Measurements from ENCODE around the gene OPCML.

DNA sequence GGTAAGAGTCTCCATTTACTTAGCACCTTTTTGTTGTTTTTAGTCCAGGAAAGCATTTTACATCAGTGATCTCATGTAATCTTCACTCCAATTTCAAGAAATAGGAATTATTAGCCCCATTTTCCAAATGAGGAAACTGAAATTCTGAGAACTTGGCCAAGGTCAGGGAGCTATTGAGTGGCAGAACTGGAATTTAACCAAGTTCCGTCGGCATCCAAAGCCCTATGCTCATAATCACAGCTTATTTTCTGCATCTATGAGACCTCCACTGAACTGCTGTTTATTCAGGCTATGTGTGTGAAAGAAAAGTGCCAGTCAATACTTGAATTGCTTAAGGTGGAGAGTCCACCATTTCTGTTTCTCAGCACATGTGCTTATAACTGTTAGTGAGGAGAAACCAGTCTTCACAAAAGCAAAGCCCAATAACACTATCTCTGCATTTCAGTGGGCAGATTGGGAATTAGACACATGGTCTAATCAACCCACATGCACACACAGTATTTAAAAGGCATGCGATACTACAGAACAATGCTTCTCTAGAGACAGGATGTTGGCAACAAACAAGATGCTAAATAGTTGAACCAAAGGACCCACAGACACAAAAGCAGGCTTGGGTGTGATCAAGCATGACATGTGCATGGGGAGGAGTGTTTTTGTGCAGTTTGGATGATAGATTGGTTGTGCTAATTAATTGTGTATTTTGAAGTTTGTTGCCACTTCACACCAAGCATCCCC is 780.6 kb downstream of the OPCML start:
- no peak for TF ChIP-seq EZH2 (IDR thresholded peaks at IDR 0.05; ENCODE audit: low read depth, unreplicated experiment)
- TF ChIP-seq JUNB (IDR thresholded peaks at IDR 0.05; ENCODE audit: unreplicated experiment), result no peak
- TF ChIP-seq CREB1 (CRISPR knock-in tag; IDR thresholded peaks at IDR 0.05; ENCODE audit: low read depth), result no peak
- TF ChIP-seq, protein P1, sequence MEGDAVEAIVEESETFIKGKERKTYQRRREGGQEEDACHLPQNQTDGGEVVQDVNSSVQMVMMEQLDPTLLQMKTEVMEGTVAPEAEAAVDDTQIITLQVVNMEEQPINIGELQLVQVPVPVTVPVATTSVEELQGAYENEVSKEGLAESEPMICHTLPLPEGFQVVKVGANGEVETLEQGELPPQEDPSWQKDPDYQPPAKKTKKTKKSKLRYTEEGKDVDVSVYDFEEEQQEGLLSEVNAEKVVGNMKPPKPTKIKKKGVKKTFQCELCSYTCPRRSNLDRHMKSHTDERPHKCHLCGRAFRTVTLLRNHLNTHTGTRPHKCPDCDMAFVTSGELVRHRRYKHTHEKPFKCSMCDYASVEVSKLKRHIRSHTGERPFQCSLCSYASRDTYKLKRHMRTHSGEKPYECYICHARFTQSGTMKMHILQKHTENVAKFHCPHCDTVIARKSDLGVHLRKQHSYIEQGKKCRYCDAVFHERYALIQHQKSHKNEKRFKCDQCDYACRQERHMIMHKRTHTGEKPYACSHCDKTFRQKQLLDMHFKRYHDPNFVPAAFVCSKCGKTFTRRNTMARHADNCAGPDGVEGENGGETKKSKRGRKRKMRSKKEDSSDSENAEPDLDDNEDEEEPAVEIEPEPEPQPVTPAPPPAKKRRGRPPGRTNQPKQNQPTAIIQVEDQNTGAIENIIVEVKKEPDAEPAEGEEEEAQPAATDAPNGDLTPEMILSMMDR (conservative IDR thresholded peaks at IDR 0.05; ENCODE audit: low read depth in 2 of 2), result no peak
- TF ChIP-seq POLR2AphosphoS5 (IDR thresholded peaks at IDR 0.05; ENCODE audit: low read depth), result no peak
- TF ChIP-seq, protein P2, sequence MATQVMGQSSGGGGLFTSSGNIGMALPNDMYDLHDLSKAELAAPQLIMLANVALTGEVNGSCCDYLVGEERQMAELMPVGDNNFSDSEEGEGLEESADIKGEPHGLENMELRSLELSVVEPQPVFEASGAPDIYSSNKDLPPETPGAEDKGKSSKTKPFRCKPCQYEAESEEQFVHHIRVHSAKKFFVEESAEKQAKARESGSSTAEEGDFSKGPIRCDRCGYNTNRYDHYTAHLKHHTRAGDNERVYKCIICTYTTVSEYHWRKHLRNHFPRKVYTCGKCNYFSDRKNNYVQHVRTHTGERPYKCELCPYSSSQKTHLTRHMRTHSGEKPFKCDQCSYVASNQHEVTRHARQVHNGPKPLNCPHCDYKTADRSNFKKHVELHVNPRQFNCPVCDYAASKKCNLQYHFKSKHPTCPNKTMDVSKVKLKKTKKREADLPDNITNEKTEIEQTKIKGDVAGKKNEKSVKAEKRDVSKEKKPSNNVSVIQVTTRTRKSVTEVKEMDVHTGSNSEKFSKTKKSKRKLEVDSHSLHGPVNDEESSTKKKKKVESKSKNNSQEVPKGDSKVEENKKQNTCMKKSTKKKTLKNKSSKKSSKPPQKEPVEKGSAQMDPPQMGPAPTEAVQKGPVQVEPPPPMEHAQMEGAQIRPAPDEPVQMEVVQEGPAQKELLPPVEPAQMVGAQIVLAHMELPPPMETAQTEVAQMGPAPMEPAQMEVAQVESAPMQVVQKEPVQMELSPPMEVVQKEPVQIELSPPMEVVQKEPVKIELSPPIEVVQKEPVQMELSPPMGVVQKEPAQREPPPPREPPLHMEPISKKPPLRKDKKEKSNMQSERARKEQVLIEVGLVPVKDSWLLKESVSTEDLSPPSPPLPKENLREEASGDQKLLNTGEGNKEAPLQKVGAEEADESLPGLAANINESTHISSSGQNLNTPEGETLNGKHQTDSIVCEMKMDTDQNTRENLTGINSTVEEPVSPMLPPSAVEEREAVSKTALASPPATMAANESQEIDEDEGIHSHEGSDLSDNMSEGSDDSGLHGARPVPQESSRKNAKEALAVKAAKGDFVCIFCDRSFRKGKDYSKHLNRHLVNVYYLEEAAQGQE (IDR thresholded peaks at IDR 0.05; ENCODE audit: unreplicated experiment), result no peak
- TF ChIP-seq EZH2phosphoT487 (IDR thresholded peaks at IDR 0.05; ENCODE audit: unreplicated experiment), result no peak
- TF ChIP-seq, protein P3, sequence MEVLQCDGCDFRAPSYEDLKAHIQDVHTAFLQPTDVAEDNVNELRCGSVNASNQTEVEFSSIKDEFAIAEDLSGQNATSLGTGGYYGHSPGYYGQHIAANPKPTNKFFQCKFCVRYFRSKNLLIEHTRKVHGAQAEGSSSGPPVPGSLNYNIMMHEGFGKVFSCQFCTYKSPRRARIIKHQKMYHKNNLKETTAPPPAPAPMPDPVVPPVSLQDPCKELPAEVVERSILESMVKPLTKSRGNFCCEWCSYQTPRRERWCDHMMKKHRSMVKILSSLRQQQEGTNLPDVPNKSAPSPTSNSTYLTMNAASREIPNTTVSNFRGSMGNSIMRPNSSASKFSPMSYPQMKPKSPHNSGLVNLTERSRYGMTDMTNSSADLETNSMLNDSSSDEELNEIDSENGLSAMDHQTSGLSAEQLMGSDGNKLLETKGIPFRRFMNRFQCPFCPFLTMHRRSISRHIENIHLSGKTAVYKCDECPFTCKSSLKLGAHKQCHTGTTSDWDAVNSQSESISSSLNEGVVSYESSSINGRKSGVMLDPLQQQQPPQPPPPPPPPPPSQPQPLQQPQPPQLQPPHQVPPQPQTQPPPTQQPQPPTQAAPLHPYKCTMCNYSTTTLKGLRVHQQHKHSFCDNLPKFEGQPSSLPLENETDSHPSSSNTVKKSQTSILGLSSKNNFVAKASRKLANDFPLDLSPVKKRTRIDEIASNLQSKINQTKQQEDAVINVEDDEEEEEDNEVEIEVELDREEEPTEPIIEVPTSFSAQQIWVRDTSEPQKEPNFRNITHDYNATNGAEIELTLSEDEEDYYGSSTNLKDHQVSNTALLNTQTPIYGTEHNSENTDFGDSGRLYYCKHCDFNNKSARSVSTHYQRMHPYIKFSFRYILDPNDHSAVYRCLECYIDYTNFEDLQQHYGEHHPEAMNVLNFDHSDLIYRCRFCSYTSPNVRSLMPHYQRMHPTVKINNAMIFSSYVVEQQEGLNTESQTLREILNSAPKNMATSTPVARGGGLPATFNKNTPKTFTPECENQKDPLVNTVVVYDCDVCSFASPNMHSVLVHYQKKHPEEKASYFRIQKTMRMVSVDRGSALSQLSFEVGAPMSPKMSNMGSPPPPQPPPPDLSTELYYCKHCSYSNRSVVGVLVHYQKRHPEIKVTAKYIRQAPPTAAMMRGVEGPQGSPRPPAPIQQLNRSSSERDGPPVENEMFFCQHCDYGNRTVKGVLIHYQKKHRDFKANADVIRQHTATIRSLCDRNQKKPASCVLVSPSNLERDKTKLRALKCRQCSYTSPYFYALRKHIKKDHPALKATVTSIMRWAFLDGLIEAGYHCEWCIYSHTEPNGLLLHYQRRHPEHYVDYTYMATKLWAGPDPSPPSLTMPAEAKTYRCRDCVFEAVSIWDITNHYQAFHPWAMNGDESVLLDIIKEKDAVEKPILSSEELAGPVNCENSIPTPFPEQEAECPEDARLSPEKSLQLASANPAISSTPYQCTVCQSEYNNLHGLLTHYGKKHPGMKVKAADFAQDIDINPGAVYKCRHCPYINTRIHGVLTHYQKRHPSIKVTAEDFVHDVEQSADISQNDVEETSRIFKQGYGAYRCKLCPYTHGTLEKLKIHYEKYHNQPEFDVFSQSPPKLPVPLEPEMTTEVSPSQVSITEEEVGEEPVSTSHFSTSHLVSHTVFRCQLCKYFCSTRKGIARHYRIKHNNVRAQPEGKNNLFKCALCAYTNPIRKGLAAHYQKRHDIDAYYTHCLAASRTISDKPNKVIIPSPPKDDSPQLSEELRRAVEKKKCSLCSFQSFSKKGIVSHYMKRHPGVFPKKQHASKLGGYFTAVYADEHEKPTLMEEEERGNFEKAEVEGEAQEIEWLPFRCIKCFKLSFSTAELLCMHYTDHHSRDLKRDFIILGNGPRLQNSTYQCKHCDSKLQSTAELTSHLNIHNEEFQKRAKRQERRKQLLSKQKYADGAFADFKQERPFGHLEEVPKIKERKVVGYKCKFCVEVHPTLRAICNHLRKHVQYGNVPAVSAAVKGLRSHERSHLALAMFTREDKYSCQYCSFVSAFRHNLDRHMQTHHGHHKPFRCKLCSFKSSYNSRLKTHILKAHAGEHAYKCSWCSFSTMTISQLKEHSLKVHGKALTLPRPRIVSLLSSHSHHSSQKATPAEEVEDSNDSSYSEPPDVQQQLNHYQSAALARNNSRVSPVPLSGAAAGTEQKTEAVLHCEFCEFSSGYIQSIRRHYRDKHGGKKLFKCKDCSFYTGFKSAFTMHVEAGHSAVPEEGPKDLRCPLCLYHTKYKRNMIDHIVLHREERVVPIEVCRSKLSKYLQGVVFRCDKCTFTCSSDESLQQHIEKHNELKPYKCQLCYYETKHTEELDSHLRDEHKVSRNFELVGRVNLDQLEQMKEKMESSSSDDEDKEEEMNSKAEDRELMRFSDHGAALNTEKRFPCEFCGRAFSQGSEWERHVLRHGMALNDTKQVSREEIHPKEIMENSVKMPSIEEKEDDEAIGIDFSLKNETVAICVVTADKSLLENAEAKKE (CRISPR knock-in tag; IDR thresholded peaks at IDR 0.05), result no peak
- no peak for TF ChIP-seq ZNF331 (CRISPR knock-in tag; IDR thresholded peaks at IDR 0.05; ENCODE audit: low read depth)
- no peak for TF ChIP-seq ZNF114 (CRISPR knock-in tag; IDR thresholded peaks at IDR 0.05)

All from GM23338 (cell line).